Caco-2 (cell line): ENCODE results near the gene HIVEP2. TPM values are rescaled to one million over a fixed set of nuclear protein-coding genes. Genes with fewer than 3 reads are reported as not detected.

Experiments
- BruUV-seq: library from RNA; stranded (reverse); fragments of 400-500 nt; replicated peaks from 2 replicates; lab custom pipeline; 2021; lab: Mats Ljungman, UMichigan
- CTCF ChIA-PET: fragments of 300-600 bp; sonication (Branson Sonifier 250); formaldehyde crosslinking; loops from one replicate; lab custom pipeline; 2022; ENCODE audit warnings: antibody characterized with exemption; lab: Charles Lee
- POLR2A ChIA-PET: fragments of 300-600 bp; sonication (Branson Sonifier 250); formaldehyde crosslinking; loops from one replicate; lab custom pipeline; 2022; ENCODE audit warnings: antibody characterized with exemption; lab: Charles Lee
- DNase-seq, 2 experiments: peaks; one replicate each; pipeline versions ENCODE4 v3.0.0 to v3.0.0-alpha.2; 2020 to 2022
- H3K27me3 ChIP-seq: replicated peaks from 2 replicates; pipeline ENCODE4 v1.6.0; 2011; ENCODE audit warnings: low read length; ENCODE audit not compliant: control insufficient read depth, insufficient read depth
- H3K36me3 ChIP-seq: 2 replicates; pipeline ENCODE4 v1.5.1; 2011; ENCODE audit warnings: low read length; ENCODE audit not compliant: control insufficient read depth, insufficient read depth
- H3K4me1 ChIP-seq: fragments of 250-450 bp; sonication (Bioruptor Pico); 2 replicates; pipeline ENCODE4 v1.5.1; 2020; ENCODE audit warnings: mild to moderate bottlenecking
- H3K4me3 ChIP-seq: 2 replicates; pipeline ENCODE4 v1.5.1; 2011; ENCODE audit warnings: low read depth, mild to moderate bottlenecking, control low read depth, low read length
- H3K9me3 ChIP-seq: fragments of 250-450 bp; sonication (Bioruptor Pico); 2 replicates; pipeline ENCODE4 v1.5.1; 2020; ENCODE audit warnings: mild to moderate bottlenecking, moderate library complexity
- H3K27ac Mint-ChIP-seq: one replicate; pipeline ENCODE4 v1.8.0; 2022; ENCODE audit warnings: mixed read lengths; ENCODE audit not compliant: unreplicated experiment
- H3K27me3 Mint-ChIP-seq: one replicate; pipeline ENCODE4 v1.8.0; 2022; ENCODE audit warnings: mixed read lengths; ENCODE audit not compliant: insufficient read depth, unreplicated experiment
- H3K36me3 Mint-ChIP-seq: one replicate; pipeline ENCODE4 v1.8.0; 2022; ENCODE audit warnings: mild to moderate bottlenecking, mixed read lengths; ENCODE audit not compliant: insufficient read depth, unreplicated experiment
- H3K4me1 Mint-ChIP-seq: one replicate; pipeline ENCODE4 v1.8.0; 2022; ENCODE audit warnings: low read depth, mixed read lengths; ENCODE audit not compliant: unreplicated experiment
- H3K4me3 Mint-ChIP-seq: one replicate; pipeline ENCODE4 v1.8.0; 2022; ENCODE audit warnings: mild to moderate bottlenecking, moderate library complexity, mixed read lengths; ENCODE audit not compliant: unreplicated experiment
- H3K9me3 Mint-ChIP-seq: one replicate; pipeline ENCODE4 v1.8.0; 2022; ENCODE audit warnings: mixed read lengths; ENCODE audit not compliant: unreplicated experiment
- CTCF ChIP-seq, 2 experiments: fragments of 200-600 bp in 1 of 2; IDR thresholded peaks; 1 replicate in 1 of 2; 2 replicates in 1 of 2; pipeline versions ENCODE4 v1.5.1 to v1.8.0; 2011 to 2022; ENCODE audit warnings: antibody characterized with exemption in 1 of 2, control low read depth in 1 of 2, inconsistent platforms in 1 of 2, low read depth in 1 of 2, low read length in 1 of 2, mild to moderate bottlenecking in 1 of 2, moderate library complexity in 1 of 2; ENCODE audit not compliant: insufficient read depth in 1 of 2, severe bottlenecking in 1 of 2, unreplicated experiment in 1 of 2
- intact Hi-C: fragments of 100-400 bp; cut with micrococcal nuclease; formaldehyde crosslinking; loops from one replicate; pipeline ENCODE4 v1.10.0; 2022; ENCODE audit not compliant: unreplicated experiment
- total RNA-seq: library from RNA; stranded (reverse); gene quantifications from 2 replicates; pipeline ENCODE4 v1.2.3, GENCODE V29; 2022

The HIVEP2 gene
- total RNA-seq, 1 experiment from 2014 or later, result 1.0 TPM

- ChIA-PET CTCF (no interaction called here), POLR2A (no interaction called here)
Measured at GRCh38 chr6:142935553-142936517, 9.1 kb downstream of the HIVEP2 start.

GRCh38 chr6:142934599-142934998 lies 10.4 kb downstream of the HIVEP2 start:
- Mint-ChIP-seq H3K4me3 (no peak overlapping the region), H3K4me1 (no peaks in the 10 kb centered on the region), H3K27ac (no peak overlapping the region), H3K36me3 (no peaks in the 10 kb centered on the region), H3K9me3 (no peaks in the 10 kb centered on the region), H3K27me3 (no peaks in the 10 kb centered on the region)
- TF ChIP-seq CTCF (IDR thresholded peaks at IDR 0.05; ENCODE audit: insufficient read depth in 1 of 2, low read depth in 1 of 2, low read length in 1 of 2, severe bottlenecking in 1 of 2, unreplicated experiment in 1 of 2), result no peak
- Histone ChIP-seq H3K4me1 (no peaks in the 10 kb centered on the region), H3K4me3 (no peak overlapping the region), H3K9me3 (no peaks in the 10 kb centered on the region), H3K36me3 (no peaks in the 10 kb centered on the region), H3K27me3 (no peaks in the 10 kb centered on the region)
- CTCF ChIA-PET, result no interaction called here
- intact Hi-C loops, result no loop called here
- no peak for DNase-seq
- POLR2A ChIA-PET, result no interaction called here
- no TSS peak for BruUV-seq

More at GRCh38 chr6:142935553-142936517, 9.1 kb downstream of the HIVEP2 start:
- no TSS peak for BruUV-seq
- Mint-ChIP-seq H3K4me1 (no peaks in the 10 kb centered on the region), H3K36me3 (no peaks in the 10 kb centered on the region), H3K9me3 (no peaks in the 10 kb centered on the region), H3K27me3 (no peaks in the 10 kb centered on the region), H3K27ac (no peak overlapping the region), H3K4me3 (no peak overlapping the region)
- Histone ChIP-seq H3K36me3 (no peaks in the 10 kb centered on the region), H3K9me3 (no peaks in the 10 kb centered on the region), H3K4me1 (no peaks in the 10 kb centered on the region), H3K27me3 (no peaks in the 10 kb centered on the region), H3K4me3 (no peak overlapping the region)
- intact Hi-C loops, result no loop called here
- no peak for TF ChIP-seq CTCF (IDR thresholded peaks at IDR 0.05; ENCODE audit: insufficient read depth in 1 of 2, low read depth in 1 of 2, low read length in 1 of 2, severe bottlenecking in 1 of 2, unreplicated experiment in 1 of 2)
- DNase-seq, result no peak

GRCh38 chr6:142934106-142934505 lies 10.9 kb downstream of the HIVEP2 start:
- Histone ChIP-seq H3K27me3 (no peaks in the 10 kb centered on the region), H3K4me1 (no peaks in the 10 kb centered on the region), H3K36me3 (no peaks in the 10 kb centered on the region), H3K4me3 (no peak overlapping the region), H3K9me3 (no peaks in the 10 kb centered on the region)
- no peak for TF ChIP-seq CTCF (IDR thresholded peaks at IDR 0.05; ENCODE audit: insufficient read depth in 1 of 2, low read depth in 1 of 2, low read length in 1 of 2, severe bottlenecking in 1 of 2, unreplicated experiment in 1 of 2)
- no TSS peak for BruUV-seq
- H3K9me3 Mint-ChIP-seq, result no peaks in the 10 kb centered on the region
- no peak overlapping the region for H3K4me3 Mint-ChIP-seq
- intact Hi-C loops, result no loop called here
- ChIA-PET CTCF (no interaction called here), POLR2A (no interaction called here)
- DNase-seq, result no peak
- H3K27me3 Mint-ChIP-seq, result no peaks in the 10 kb centered on the region
- H3K27ac Mint-ChIP-seq, result no peak overlapping the region
- H3K4me1 Mint-ChIP-seq, result no peaks in the 10 kb centered on the region
- no peaks in the 10 kb centered on the region for H3K36me3 Mint-ChIP-seq
